ENCODE data around the gene TDRD15. TPM values are rescaled to one million over a fixed set of nuclear protein-coding genes. Genes with fewer than 3 reads are reported as not detected.

TDRD15 gene
- polyA plus RNA-seq, 1 donor (not counting 4 experiments of a cell fraction or from before 2014, with no cell fraction given) = not detected

DNA sequence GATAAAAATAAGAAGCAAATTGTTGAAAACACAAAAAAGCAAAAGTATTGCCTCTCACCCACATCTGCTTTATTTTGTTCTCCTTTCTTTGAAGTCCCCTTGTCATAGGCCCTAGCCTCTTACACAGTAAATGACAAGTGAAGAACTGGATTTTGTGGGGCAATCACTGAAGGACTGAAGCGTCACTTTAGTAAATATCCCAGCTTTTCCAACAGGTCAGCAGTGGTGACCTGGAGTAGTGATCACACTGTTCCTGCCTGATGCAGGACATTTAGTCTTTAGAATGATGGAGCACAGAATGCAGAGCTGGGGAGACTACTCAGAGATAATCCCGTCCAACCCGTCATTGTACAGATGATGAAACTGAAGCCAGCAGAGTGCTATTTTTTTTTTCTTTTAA is 28.1 kb upstream of the TDRD15 start:
- TF ChIP-seq, protein P1, sequence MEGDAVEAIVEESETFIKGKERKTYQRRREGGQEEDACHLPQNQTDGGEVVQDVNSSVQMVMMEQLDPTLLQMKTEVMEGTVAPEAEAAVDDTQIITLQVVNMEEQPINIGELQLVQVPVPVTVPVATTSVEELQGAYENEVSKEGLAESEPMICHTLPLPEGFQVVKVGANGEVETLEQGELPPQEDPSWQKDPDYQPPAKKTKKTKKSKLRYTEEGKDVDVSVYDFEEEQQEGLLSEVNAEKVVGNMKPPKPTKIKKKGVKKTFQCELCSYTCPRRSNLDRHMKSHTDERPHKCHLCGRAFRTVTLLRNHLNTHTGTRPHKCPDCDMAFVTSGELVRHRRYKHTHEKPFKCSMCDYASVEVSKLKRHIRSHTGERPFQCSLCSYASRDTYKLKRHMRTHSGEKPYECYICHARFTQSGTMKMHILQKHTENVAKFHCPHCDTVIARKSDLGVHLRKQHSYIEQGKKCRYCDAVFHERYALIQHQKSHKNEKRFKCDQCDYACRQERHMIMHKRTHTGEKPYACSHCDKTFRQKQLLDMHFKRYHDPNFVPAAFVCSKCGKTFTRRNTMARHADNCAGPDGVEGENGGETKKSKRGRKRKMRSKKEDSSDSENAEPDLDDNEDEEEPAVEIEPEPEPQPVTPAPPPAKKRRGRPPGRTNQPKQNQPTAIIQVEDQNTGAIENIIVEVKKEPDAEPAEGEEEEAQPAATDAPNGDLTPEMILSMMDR (optimal IDR thresholded peaks at IDR 0.05 in 1 of 3, IDR thresholded peaks at IDR 0.05 in 1 of 3, conservative IDR thresholded peaks at IDR 0.05 in 1 of 3; ENCODE audit: extremely low read depth in 1 of 3, insufficient read depth in 2 of 3, low read length in 3 of 3) = no peak
- no peak for TF ChIP-seq EZH2 (IDR thresholded peaks at IDR 0.05; ENCODE audit: low read length)
- no peak for FAIRE-seq
- no peaks in the 10 kb centered on the region for H3K36me3 ChIP-seq (ENCODE audit: control insufficient read depth in 2 of 2, extremely low read depth in 1 of 2, insufficient read depth in 2 of 2, low read length in 2 of 2)
- no peak overlapping the region for H2AFZ ChIP-seq (ENCODE audit: control insufficient read depth, low read length)
- H3K4me2 ChIP-seq (ENCODE audit: control insufficient read depth, extremely low read depth, insufficient read depth, low read depth, low read length) = no peak overlapping the region
- H3K4me1 ChIP-seq (ENCODE audit: control insufficient read depth, extremely low read depth, insufficient read depth, low read length) = no peaks in the 10 kb centered on the region
- no peaks in the 10 kb centered on the region for H4K20me1 ChIP-seq (ENCODE audit: control insufficient read depth, extremely low read depth, insufficient read depth, low read length)
- no peaks in the 10 kb centered on the region for H3K79me2 ChIP-seq (ENCODE audit: control insufficient read depth, insufficient read depth, low read length)
- H3K9me3 ChIP-seq (ENCODE audit: control insufficient read depth, low read depth, low read length) = no peaks in the 10 kb centered on the region
- H3K27ac ChIP-seq (ENCODE audit: control insufficient read depth, insufficient read depth, low read length) = no peak overlapping the region
- H3K27me3 ChIP-seq (ENCODE audit: control insufficient read depth, extremely low read depth, insufficient read depth, low read length) = no peaks in the 10 kb centered on the region
- no peak for DNase-seq (ENCODE audit: low read depth, low spot score)
- dilution Hi-C loops (cut with MboI; ENCODE audit: extremely low pct_ligation_motif_present, low sequenced_read_pairs) = no loop called here
- no peak overlapping the region for H3K9ac ChIP-seq (ENCODE audit: control insufficient read depth, extremely low read depth, insufficient read depth, low read length)
- no peaks in the 10 kb centered on the region for H3K9me1 ChIP-seq (ENCODE audit: control insufficient read depth, extremely low read depth, insufficient read depth, low read length)
- H3K4me3 ChIP-seq (ENCODE audit: control insufficient read depth in 2 of 3, extremely low read depth in 1 of 3, insufficient read depth in 2 of 3, low read depth in 1 of 3, low read length in 3 of 3) = no peak overlapping the region

DNA sequence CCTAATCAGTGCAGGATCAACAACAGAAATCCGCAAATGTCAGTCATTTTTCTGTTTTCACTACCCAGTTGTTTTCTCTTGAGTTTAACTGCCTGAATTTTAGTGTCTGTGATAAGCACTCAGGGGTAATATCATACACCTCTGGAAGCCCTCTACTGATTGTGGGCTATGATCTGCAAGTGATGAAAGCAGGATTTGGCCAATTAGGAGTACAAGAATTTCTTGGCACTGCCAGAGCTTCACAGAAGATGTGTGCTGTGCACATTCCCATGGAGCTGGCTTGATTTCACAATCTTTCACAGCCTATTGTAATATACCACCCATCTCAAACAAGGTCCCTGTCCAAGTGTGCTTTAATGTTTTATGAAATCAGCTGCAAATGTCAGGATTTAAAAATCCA is 27.3 kb upstream of the TDRD15 start:
- no peak overlapping the region for H2AFZ ChIP-seq (ENCODE audit: control insufficient read depth, low read length)
- TF ChIP-seq, protein P1 (optimal IDR thresholded peaks at IDR 0.05 in 1 of 3, IDR thresholded peaks at IDR 0.05 in 1 of 3, conservative IDR thresholded peaks at IDR 0.05 in 1 of 3; ENCODE audit: extremely low read depth in 1 of 3, insufficient read depth in 2 of 3, low read length in 3 of 3) = no peak
- TF ChIP-seq EZH2 (IDR thresholded peaks at IDR 0.05; ENCODE audit: low read length) = no peak
- no peaks in the 10 kb centered on the region for H3K36me3 ChIP-seq (ENCODE audit: control insufficient read depth in 2 of 2, extremely low read depth in 1 of 2, insufficient read depth in 2 of 2, low read length in 2 of 2)
- no peak overlapping the region for H3K4me3 ChIP-seq (ENCODE audit: control insufficient read depth in 2 of 3, extremely low read depth in 1 of 3, insufficient read depth in 2 of 3, low read depth in 1 of 3, low read length in 3 of 3)
- no peak overlapping the region for H3K9ac ChIP-seq (ENCODE audit: control insufficient read depth, extremely low read depth, insufficient read depth, low read length)
- no peak overlapping the region for H3K27ac ChIP-seq (ENCODE audit: control insufficient read depth, insufficient read depth, low read length)
- no peaks in the 10 kb centered on the region for H4K20me1 ChIP-seq (ENCODE audit: control insufficient read depth, extremely low read depth, insufficient read depth, low read length)
- no peaks in the 10 kb centered on the region for H3K79me2 ChIP-seq (ENCODE audit: control insufficient read depth, insufficient read depth, low read length)
- dilution Hi-C loops (cut with MboI; ENCODE audit: extremely low pct_ligation_motif_present, low sequenced_read_pairs) = no loop called here
- no peak for FAIRE-seq
- no peaks in the 10 kb centered on the region for H3K27me3 ChIP-seq (ENCODE audit: control insufficient read depth, extremely low read depth, insufficient read depth, low read length)
- H3K4me2 ChIP-seq (ENCODE audit: control insufficient read depth, extremely low read depth, insufficient read depth, low read depth, low read length) = no peak overlapping the region
- H3K4me1 ChIP-seq (ENCODE audit: control insufficient read depth, extremely low read depth, insufficient read depth, low read length) = no peaks in the 10 kb centered on the region
- no peak for DNase-seq (ENCODE audit: low read depth, low spot score)
- no peaks in the 10 kb centered on the region for H3K9me3 ChIP-seq (ENCODE audit: control insufficient read depth, low read depth, low read length)
- H3K9me1 ChIP-seq (ENCODE audit: control insufficient read depth, extremely low read depth, insufficient read depth, low read length) = no peaks in the 10 kb centered on the region

Measured in keratinocyte (primary cell).